HG02870 (cell line): ENCODE data around the gene JMJD1C.

Source experiments
- ATAC-seq: cut with Tn5 transposase; IDR thresholded peaks from one replicate; pipeline ENCODE4 v1.9.1; 2021; ENCODE audit warnings: mild to moderate bottlenecking, moderate library complexity; ENCODE audit not compliant: unreplicated experiment

The JMJD1C gene

DNA sequence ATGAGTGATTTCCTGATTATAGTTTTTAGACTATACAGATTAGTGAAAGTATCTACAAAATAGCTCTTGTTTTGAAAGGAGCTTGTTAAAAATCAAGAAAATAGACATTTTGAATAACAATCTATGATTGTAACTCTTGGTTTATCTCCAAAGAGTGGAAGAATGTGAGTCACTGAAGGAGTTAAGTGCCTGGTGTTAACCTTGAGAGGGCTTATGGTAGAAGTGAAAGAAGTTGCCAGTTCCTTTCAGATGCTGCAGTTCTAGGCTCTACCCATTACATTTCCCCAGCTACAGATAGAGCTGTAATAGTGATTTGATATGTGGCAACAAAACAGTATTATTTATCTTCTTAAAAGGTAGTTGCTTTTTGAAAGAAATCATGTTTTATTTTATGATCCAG lies 320.0 kb downstream of the JMJD1C start:
- ATAC-seq = peak; percentile 60

DNA sequence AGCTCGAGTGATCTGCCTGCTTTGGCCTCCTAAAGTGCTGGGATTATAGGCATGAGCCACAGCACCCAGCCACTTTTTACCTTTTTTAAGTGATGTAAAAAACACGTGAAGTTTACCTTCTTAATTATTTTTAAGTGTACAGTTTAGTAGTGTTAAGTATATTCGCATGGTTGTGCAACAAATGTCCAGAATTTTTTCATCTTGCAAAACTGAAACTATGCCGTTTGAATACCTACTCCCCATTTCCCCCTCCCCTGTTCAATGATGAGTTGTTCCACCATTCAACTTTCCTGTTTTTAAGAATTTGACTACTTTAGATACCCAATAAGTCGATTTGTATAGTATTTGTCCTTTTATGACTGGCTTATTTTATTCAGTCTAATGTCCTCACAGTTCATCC lies 321.8 kb downstream of the JMJD1C start:
- no peak for ATAC-seq

DNA sequence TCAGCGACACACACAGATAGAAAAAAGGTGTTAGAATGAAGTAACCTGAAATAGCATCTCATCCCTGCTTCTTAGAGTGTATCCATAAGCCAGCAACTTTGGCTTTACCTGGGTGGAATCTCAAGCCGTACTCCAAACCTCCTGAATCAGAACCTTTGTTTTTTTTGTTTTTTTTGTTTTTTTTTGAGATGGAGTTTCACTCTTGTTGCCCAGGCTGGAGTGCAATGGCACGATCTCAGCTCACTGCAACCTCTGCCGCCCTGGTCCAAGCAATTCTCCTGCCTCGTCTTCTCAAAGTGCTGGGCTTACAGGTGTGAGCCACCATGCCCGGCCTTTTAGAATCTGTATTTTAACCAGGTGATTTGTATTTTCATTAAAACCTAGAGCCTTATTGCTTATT lies 323.6 kb downstream of the JMJD1C start:
- ATAC-seq = no peak

DNA sequence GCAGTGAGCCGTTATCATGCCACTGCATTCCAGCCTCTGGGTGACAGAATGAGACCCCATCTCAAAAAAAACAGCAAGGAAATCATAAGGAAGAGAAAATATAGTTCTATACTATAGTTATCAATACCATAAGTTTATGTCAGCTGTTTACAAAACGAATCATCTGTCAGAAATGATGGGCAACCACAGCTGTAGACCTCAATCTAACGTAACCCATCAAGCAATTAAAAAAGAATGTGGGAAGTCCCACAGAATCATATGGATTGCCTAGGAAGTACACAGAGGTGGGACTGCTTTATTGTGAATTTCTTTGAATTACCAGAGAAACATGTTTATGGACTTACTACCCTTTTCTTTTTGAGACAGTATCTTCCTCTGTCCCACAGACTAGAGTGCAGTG lies 325.7 kb downstream of the JMJD1C start:
- no peak for ATAC-seq

DNA sequence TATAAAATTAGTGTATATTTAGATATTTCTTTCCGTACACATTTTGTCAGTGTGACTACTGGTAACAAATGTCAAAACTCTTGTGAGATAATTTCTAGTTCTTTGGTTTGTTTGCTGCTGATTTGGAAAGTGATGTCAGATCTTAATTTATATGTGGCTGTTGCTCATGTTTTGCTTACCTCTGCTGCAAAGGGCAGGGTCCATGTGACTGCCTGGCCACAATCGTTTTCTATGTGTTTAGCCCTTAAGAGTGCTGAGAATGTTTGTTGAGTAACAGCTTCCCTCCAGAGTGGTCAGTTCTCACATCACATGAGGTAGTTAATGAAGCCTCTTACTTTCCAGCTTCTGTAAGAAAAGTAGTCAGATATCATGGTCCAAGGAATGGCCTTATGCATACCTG lies 328.5 kb downstream of the JMJD1C start:
- no peak for ATAC-seq

DNA sequence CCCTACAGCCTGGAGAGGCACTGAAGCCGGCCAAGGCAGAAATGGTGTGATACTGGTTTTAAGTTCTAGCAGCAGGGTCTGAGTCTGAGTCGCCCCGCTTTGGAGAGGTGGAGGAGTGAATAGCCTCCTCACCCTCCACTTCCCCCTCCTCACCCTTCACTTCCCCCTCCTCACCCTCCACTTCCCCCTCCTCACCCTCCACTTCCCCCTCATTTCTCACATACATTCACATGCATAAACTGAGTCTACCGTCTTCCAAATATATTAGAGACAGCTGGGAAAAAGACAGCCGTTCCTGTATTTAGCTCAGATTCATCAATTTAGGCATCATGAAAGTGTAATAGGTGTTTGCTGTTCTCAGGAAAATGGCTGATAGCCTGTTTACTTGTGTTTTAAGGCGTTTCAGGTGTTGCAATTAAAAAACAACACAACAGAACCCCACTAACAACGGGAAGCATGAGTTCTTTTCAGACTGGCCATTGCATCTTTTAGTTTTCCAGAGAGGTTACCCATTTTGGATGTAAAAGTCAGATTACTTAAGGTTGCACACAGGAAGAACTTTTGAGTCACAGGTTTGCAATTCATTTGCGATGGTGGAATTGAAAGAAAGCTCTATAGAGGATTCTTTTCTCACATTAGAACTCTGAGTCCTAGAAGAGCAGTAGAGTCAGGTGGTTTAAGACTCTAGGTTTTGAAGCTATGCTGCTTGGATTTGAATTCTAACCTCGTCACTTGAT lies 331.8 kb downstream of the JMJD1C start:
- no peak for ATAC-seq

DNA sequence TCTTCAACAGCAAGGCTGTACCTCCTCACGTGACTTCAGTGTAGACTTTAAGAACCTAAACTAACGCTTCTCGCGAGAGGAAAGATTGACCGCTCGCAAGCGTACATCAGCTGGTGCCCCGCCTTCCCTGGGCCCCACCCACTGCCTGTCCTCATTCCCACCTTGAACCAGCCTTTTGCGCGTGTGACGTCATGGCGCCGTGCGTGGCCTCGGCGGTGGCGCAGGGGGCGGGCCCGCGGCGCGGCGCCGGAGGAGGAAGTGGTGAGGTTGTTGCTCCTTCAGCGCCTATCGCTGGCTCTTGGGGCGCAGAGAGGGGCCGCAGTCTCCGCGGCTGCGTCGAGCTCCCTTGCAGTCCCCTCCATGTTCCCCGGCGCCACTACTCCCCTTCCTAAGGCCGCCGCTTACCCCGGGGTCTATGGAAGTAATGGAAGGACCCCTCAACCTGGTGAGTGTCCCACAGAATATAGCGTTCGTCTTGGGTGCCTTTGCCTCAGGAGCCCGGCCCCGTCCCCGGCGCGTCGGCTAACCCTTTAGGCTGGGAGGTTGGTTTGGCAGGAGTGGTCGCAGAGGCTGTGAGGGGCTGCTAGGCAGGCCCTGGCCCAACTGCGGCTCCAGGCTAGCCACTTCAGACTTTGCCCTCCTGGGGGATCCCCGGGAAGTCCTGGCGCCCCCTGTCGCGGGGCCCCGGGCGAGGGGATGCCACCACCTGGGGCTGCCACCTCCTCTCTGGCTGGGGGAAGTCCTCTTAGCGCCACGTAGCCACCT lies 332.5 kb downstream of the JMJD1C start, which contains the start of gene NRBF2:
Gene NRBF2, plus strand, starts transcription at position 273 of the 765 bp plus-strand sequence. Its CDS starts 143 bp downstream, at position 416.
- ATAC-seq = peak; percentile 92

DNA sequence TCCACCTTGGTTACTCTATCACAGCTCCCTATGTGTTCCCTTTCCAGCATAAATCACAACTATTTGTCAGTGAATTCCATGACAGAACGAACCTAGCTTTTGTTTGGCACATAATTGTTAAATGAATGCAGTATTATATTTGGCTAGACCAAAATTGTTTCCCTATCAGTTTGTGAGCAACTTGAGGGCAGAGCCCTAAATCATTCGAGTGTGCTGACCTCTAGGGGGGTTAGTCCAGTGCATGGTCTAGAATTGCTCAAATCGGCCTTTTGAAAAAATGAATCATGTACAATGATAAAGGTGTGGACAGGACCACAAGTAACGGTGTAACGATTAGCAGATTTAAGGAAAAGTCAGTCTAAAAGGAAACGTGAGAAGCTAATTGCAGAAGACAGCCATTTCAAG lies 333.1 kb downstream of the JMJD1C start:
- no peak for ATAC-seq

DNA sequence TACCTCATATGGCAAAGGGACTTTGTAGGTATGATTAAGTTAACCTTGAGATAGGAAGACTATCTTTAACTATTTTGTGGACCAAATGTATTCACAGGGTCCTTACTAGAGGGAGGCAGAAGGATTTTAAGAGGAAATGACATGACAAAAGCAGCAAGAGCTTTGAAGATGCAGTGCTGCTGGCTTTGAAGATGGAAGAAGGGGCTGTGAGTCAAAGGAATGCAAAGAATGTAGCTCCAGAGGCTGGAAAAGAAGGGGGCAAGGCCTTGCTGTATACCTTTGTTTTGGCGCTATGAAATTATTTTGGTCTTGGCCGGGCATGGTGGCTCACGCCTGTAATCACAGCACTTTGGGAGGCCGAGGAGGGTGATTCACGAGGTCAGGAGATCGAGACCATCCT lies 335.9 kb downstream of the JMJD1C start:
- no peak for ATAC-seq

DNA sequence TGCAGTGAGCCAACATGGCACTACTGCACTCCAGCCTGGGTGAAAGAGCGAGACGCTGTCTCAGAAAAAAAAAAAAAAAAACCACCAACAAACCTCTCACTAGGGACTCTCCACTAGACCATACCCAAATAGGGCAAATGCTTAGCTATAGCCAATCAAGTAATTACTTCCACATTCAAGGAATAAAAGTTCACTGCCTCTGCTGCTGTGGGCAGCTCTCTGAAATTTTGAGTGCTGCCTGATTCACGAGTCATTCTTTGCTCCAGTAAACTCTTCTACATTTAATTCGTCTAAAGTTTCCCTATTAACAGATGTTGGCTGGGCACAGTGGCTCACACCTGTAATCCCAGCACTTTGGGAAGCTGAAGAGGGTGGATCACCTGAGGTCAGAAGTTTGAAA lies 337.3 kb downstream of the JMJD1C start:
- ATAC-seq = no peak

DNA sequence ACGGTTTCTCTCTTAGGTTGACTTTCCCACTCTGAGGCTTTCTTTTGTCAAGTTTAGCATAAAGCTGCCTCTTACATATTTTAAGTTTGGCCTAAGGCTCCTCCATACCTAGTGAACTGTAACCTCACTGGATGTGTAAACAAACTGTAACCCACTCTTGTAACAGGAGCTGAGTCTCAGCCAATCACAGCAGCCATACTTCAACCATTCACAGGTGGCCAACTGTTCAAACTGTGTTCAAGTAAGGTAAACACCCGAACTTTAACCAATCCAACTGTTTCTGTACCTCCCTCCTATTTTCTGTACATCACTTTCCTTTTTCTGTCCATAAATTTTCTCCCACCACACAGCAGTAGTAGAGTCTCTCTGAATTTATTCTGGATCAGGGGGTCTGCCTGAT lies 340.3 kb downstream of the JMJD1C start:
- no peak for ATAC-seq

DNA sequence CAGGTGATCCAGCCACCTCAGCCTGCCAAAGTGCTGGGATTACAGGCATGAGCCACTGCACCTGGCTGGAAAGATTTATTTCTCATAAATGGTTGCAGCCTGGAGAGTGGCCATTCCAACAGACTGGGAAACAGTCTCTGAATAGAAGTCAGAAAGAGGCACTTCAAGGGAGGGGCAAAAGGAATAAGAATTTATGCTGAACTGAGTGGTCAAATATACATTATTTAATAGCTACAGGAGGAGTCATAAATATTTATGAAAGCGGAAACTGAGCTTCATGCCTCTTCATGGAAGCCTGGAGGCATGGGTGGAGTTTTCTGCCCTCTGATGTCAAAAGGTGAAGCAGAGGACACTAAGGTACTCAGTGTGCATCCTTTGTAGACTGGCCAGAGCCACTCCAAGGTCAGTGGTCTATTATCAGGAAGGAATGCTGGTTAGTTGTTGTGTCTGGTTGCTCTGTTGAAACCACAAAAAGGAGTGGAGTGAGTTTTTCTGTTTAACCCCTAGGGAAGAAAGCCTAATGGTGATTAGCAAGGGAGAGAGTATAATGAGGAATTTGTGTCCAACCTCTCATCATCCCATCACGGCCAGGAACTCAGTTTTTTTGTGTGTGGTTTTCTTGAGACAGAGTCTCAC lies 341.9 kb downstream of the JMJD1C start:
- no peak for ATAC-seq

DNA sequence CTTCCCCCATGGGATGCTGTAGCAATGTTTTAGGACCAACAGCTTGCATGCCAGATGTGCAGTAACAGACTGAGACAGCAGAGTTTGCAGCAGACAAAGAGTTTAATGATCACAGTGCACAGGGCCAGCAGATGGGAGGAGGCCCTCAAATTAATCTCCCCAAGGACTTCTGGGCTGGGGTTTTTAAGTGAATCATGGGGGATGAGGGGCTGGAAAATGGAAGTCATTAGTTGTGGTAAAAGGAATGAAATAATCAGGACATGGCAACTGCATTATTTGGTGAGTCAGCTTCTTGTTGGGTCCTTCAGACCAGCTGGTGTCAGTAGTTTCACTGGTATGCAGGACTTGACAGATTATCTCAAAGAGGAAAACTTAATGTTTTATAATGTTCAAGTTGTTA lies 345.2 kb downstream of the JMJD1C start:
- no peak for ATAC-seq

DNA sequence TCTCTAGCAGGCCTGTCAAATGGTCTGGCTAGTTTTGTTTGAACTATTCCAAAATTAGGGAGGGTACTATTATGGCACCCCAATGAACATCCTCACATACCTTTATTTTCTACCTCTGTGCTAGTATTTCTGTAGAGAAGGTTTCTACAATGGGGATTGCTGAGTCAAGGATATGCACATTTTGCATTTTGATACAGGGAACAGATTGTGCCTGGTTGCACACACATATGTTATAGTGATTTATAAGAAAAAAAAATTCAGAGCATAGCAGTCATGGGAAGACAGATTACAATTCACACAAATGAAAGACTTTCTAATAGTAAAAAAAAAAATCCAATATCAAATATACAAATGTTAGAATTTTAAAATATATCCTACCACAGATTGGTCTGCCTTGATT lies 346.7 kb downstream of the JMJD1C start:
- no peak for ATAC-seq
